HepG2 (cell line): ENCODE data around the gene TSPAN13. TPM values are rescaled to one million over a fixed set of nuclear protein-coding genes. Genes with fewer than 3 reads are reported as not detected.

ENCODE experiments used
- ATAC-seq: fragments of 200-7000 bp; cut with Tn5 transposase; 3 replicates; pipeline ENCODE4 v1.9.1; 2020; ENCODE audit warnings: mild to moderate bottlenecking, moderate library complexity
- BruUV-seq: library from RNA; stranded (reverse); fragments of 400-500 nt; replicated peaks from 2 replicates; lab custom pipeline; 2021; lab: Mats Ljungman, UMichigan
- CTCF ChIA-PET: fragments of 300-600 bp; formaldehyde crosslinking; extraction: SDS; loops from one replicate; lab custom pipeline; 2021; ENCODE audit warnings: low total read pairs, inconsistent platforms, low intra/inter-chr PET ratio; lab: Yijun Ruan, JAX
- POLR2A ChIA-PET: fragments of 350-600 bp; sonication (Branson Sonifier 250); formaldehyde crosslinking; loops from one replicate; lab custom pipeline; 2020; ENCODE audit warnings: antibody characterized with exemption, inconsistent platforms; lab: Yijun Ruan, JAX
- DNase-seq: peaks from one replicate; pipeline ENCODE4 v3.0.0-alpha.2; 2015; ENCODE audit warnings: low spot score
- FAIRE-seq: peaks from 3 replicates; lab custom pipeline; 2011; peaks lifted over from hg19 to GRCh38; lab: Jason Lieb, UNC
- H2AFZ ChIP-seq: one replicate; pipeline ENCODE4 v1.6.1; 2011; ENCODE audit warnings: low read length, inconsistent platforms
- H3K27ac ChIP-seq: fragments of 300-600 bp; 3 replicates; pipeline ENCODE4 v1.8.0; 2011; ENCODE audit warnings: mixed run types, mild to moderate bottlenecking, mixed read lengths, low read length, inconsistent platforms; ENCODE audit not compliant: insufficient read depth; ENCODE audit errors: extremely low read length
- H3K27me3 ChIP-seq, 2 experiments: fragments of 200-600 bp in 1 of 2; 2 replicates in 1 of 2; 3 replicates in 1 of 2; pipeline versions ENCODE4 v1.6.0 to v1.8.0; 2011; ENCODE audit warnings: low read length in 2 of 2, mild to moderate bottlenecking in 2 of 2, moderate library complexity in 2 of 2, inconsistent platforms in 1 of 2; ENCODE audit not compliant: insufficient read depth in 2 of 2, control insufficient read depth in 1 of 2
- H3K36me3 ChIP-seq, 2 experiments: fragments of 200-600 bp in 1 of 2; replicated peaks in 1 of 2; 2 replicates in 1 of 2; 3 replicates in 1 of 2; pipeline versions ENCODE4 v1.5.1 to v1.8.0; 2011; ENCODE audit warnings: low read length in 2 of 2, inconsistent platforms in 1 of 2; ENCODE audit not compliant: insufficient read depth in 2 of 2, control insufficient read depth in 1 of 2
- H3K4me1 ChIP-seq: 2 replicates; pipeline ENCODE4 v1.5.1; 2012; ENCODE audit warnings: low read length, inconsistent platforms; ENCODE audit not compliant: insufficient read depth
- H3K4me2 ChIP-seq: 2 replicates; pipeline ENCODE4 v1.6.0; 2011; ENCODE audit warnings: low read depth, low read length, inconsistent platforms
- H3K4me3 ChIP-seq, 3 experiments: fragments of 200-600 bp in 1 of 3; sonication (generic), shearing (Covaris generic) in 1 of 3; replicated peaks in 1 of 3; 2 replicates each; pipeline ENCODE4 v1.5.1; 2011 to 2016; ENCODE audit warnings: low read length in 3 of 3, inconsistent platforms in 2 of 3, low read depth in 2 of 3, mild to moderate bottlenecking in 2 of 3, control low read depth in 1 of 3, mixed read lengths in 1 of 3; ENCODE audit not compliant: insufficient read depth in 1 of 3
- H3K79me2 ChIP-seq: one replicate; pipeline ENCODE4 v1.6.1; 2011; ENCODE audit warnings: low read length, inconsistent platforms; ENCODE audit not compliant: insufficient read depth
- H3K9ac ChIP-seq: 2 replicates; pipeline ENCODE4 v1.6.0; 2011; ENCODE audit warnings: mild to moderate bottlenecking, low read depth, low read length, inconsistent platforms; ENCODE audit not compliant: insufficient read depth
- H3K9me3 ChIP-seq: 2 replicates; pipeline ENCODE4 v1.5.1; 2012; ENCODE audit warnings: mild to moderate bottlenecking, low read length
- H4K20me1 ChIP-seq: 2 replicates; pipeline ENCODE4 v1.6.0; 2011; ENCODE audit warnings: inconsistent platforms, mild to moderate bottlenecking, low read length, moderate library complexity; ENCODE audit not compliant: insufficient read depth
- CREB3 ChIP-seq: sonication (generic); formaldehyde crosslinking; IDR thresholded peaks from 2 replicates; pipeline ENCODE4 v1.5.0; 2020; ENCODE audit warnings: missing genetic modification reagents
- HIC2 ChIP-seq: sonication (generic); formaldehyde crosslinking; IDR thresholded peaks from 2 replicates; pipeline ENCODE4 v1.9.0; 2022; ENCODE audit warnings: low read depth, missing genetic modification reagents
- HNF4A ChIP-seq: sonication (generic); formaldehyde crosslinking; IDR thresholded peaks from 2 replicates; pipeline ENCODE4 v1.4.0; 2020; ENCODE audit warnings: missing genetic modification reagents
- JUNB ChIP-seq: sonication (generic); formaldehyde crosslinking; IDR thresholded peaks from 2 replicates; pipeline ENCODE4 v1.8.0; 2022; ENCODE audit warnings: missing genetic modification reagents, mild to moderate bottlenecking, borderline replicate concordance
- KLF6 ChIP-seq: IDR thresholded peaks from 2 replicates; pipeline ENCODE4 v1.8.0; 2016; ENCODE audit warnings: missing biosample characterization, missing genetic modification reagents
- NFIB ChIP-seq: sonication (generic); formaldehyde crosslinking; IDR thresholded peaks from 2 replicates; pipeline ENCODE4 v1.9.0; 2021; ENCODE audit warnings: missing genetic modification reagents, mild to moderate bottlenecking, borderline replicate concordance
- SP2 ChIP-seq: sonication (generic); formaldehyde crosslinking; IDR thresholded peaks from 2 replicates; pipeline ENCODE4 v1.5.1; 2020; ENCODE audit warnings: mild to moderate bottlenecking, missing genetic modification reagents
- TRAFD1 ChIP-seq: sonication (generic); formaldehyde crosslinking; IDR thresholded peaks from 2 replicates; pipeline ENCODE4 v1.5.1; 2020; ENCODE audit warnings: missing genetic modification reagents, mild to moderate bottlenecking, borderline replicate concordance
- U2AF1 ChIP-seq: fragments of 200-400 bp; formaldehyde crosslinking; optimal IDR thresholded peaks from 2 replicates; pipeline ENCODE3; 2017; ENCODE audit warnings: mild to moderate bottlenecking, low read depth, low read length
- ZNF282 ChIP-seq: fragments of 450-650 bp; IDR thresholded peaks from 2 replicates; pipeline ENCODE4 v1.6.1; 2018; ENCODE audit not compliant: partially characterized antibody
- WGBS: methylation state at CpG from one replicate; pipeline ENCODE4 v1.1.6; 2017; ENCODE audit warnings: low lambda C conversion rate; 5-methylcytosine and 5-hydroxymethylcytosine counted together
- in situ Hi-C: cut with HindIII; loops from 2 replicates; pipeline ENCODE4 v1.10.0; 2017; ENCODE audit warnings: low pct_unique_long_range_greater_than_20kb; ENCODE audit not compliant: extremely low pct_ligation_motif_present
- intact Hi-C: fragments of 100-400 bp; cut with micrococcal nuclease; formaldehyde crosslinking; loops from one replicate; pipeline ENCODE4 v1.10.0; 2022; ENCODE audit not compliant: unreplicated experiment
- polyA plus RNA-seq, 8 experiments: library from polyadenylated mRNA; depleted of rRNA in 3 of 8; stranded (reverse) in 7 of 8; unstranded in 1 of 8; fragments of >200 nt; fragmentation: Illumina TruSeq in 4 of 8; extraction: Trizol in 4 of 8; gene quantifications; 2 replicates each; pipeline versions ENCODE4 v1.2.1 to v1.2.3, GENCODE V29; 2011 to 2016; ENCODE audit warnings: low read depth in 4 of 8, missing spikeins in 1 of 8, mixed read lengths in 1 of 8; ENCODE audit not compliant: insufficient read depth in 1 of 8
- total RNA-seq, 5 experiments: library from RNA; depleted of rRNA; stranded (reverse); fragments of >200 nt; fragmentation: Illumina TruSeq; extraction: Trizol; gene quantifications; 2 replicates each; pipeline ENCODE4 v1.2.3, GENCODE V29; 2016; ENCODE audit warnings: low read depth in 1 of 5
- TF ChIP-seq, protein P1 (sequence below), 2 experiments: fragments of 450-650 bp in 1 of 2; sonication (generic) in 1 of 2; formaldehyde crosslinking; IDR thresholded peaks; 2 replicates each; pipeline versions ENCODE4 v1.5.0 to v1.8.0; 2020 to 2022; ENCODE audit warnings: mild to moderate bottlenecking in 1 of 2, missing genetic modification reagents in 1 of 2

TSPAN13 gene
- total and polyA plus RNA-seq, 2 of the 13 experiments (the other 11 are each of a cell fraction or from before 2014, with no cell fraction given) = 5.8 to 6.2 TPM

DNA sequence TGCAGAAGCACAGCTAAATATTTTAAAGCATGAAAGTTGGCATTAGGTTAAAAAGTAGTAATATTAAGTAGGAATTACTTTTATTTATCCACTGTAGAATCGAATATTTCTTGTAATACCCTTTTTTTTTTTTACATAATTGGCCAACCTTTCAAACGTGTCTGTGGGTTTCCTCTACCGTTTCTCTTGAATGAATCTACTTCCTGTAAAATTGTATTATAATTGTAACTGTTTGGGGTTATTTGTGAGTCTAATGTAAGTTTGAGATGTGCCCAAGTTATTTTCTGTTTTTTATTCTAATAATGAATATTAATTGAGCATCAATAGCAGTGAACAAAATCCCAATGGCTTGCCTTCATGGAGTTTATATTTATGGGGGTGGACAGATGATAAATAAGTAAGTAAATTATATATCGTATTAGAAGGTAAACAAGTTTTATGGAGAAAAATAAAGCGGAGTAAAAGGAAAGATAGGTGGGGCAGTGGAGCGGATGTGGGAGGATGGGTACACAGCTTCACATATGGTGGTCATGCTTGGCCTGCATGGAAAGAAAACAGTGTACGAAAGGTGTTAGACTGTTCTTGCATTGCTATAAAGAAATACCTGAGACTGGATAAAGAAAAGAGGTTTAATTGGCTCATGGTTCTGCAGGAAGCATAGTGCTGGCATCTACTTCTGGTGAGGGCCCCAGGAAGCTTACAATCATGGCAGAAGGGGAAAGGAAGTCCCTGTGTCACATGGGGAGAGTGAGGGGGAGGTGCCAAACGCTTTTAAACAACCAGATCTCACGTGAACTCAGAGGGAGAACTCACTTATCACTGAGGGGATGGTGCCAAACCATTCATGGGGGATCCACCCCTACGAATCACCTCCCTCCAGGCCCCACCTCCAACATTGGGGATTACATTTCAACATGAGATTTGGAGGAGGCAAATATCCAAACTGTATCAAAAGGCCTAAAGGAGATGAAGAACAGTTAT is 5.4 kb downstream of the TSPAN13 start:
- FAIRE-seq = no peak
- peaks cover 10% of the 10 kb centered on the region; the same call in 1 of the 2 replicates for H3K4me1 ChIP-seq
- H3K79me2 ChIP-seq = no peaks in the 10 kb centered on the region
- no peak for ATAC-seq
- H3K4me2 ChIP-seq = no peak overlapping the region
- ChIA-PET CTCF (no interaction called here), POLR2A (no interaction called here)
- H2AFZ ChIP-seq = no peak overlapping the region
- H3K36me3 ChIP-seq = no peaks in the 10 kb centered on the region
- no peak for DNase-seq
- in situ Hi-C loops = no loop called here
- H3K27ac ChIP-seq = no peak overlapping the region
- BruUV-seq = no TSS peak
- H3K27me3 ChIP-seq = peaks cover 0 to 13% of the 10 kb centered on the region in 2 experiments; a peak in 3 of 5 replicates
- intact Hi-C loops = no loop called here
- no peaks in the 10 kb centered on the region for H4K20me1 ChIP-seq
- 73% methylated on average over 9 of the region's 10 CpGs for WGBS
- no peaks in the 10 kb centered on the region for H3K9me3 ChIP-seq
- no peak overlapping the region for H3K9ac ChIP-seq
- no peak for TF ChIP-seq SP2
- TF ChIP-seq JUNB (CRISPR knock-in tag) = no peak
- TF ChIP-seq TRAFD1 (CRISPR knock-in tag) = no peak
- TF ChIP-seq U2AF1 = no peak
- TF ChIP-seq ZNF282 = no peak
- TF ChIP-seq HIC2 (CRISPR knock-in tag) = no peak
- no peak for TF ChIP-seq CREB3
- no peak for TF ChIP-seq NFIB (CRISPR knock-in tag)
- TF ChIP-seq KLF6 = no peak
- TF ChIP-seq HNF4A (CRISPR knock-in tag) = no peak
- TF ChIP-seq, protein P1, sequence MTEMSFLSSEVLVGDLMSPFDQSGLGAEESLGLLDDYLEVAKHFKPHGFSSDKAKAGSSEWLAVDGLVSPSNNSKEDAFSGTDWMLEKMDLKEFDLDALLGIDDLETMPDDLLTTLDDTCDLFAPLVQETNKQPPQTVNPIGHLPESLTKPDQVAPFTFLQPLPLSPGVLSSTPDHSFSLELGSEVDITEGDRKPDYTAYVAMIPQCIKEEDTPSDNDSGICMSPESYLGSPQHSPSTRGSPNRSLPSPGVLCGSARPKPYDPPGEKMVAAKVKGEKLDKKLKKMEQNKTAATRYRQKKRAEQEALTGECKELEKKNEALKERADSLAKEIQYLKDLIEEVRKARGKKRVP (CRISPR knock-in tag; IDR thresholded peaks at IDR 0.05) = no peak
- no peak overlapping the region for H3K4me3 ChIP-seq
